HUES64 (cell line): ENCODE data around the gene TBL1XR1.
"Not testable (repeated sequence)": the region's sequence is repeated elsewhere in the genome, so short reads cannot be mapped to it uniquely, and the experiment has no call there.

Experiments used
- H3K27ac ChIP-seq: 2 replicates; pipeline ENCODE4 v1.7.0; 2013; ENCODE audit warnings: low read depth, low read length, inconsistent platforms
- H3K27me3 ChIP-seq: 2 replicates; pipeline ENCODE4 v1.6.1; 2013; ENCODE audit warnings: mild to moderate bottlenecking, low read length; ENCODE audit not compliant: insufficient read depth
- H3K36me3 ChIP-seq: 2 replicates; pipeline ENCODE4 v1.6.1; 2013; ENCODE audit warnings: mild to moderate bottlenecking, low read length; ENCODE audit not compliant: insufficient read depth
- H3K4me1 ChIP-seq: 2 replicates; pipeline ENCODE4 v1.6.1; 2013; ENCODE audit warnings: mild to moderate bottlenecking, low read length, moderate library complexity; ENCODE audit not compliant: insufficient read depth
- H3K4me3 ChIP-seq: 2 replicates; pipeline ENCODE4 v1.5.1; 2013; ENCODE audit warnings: mild to moderate bottlenecking, low read length, moderate library complexity
- H3K9ac ChIP-seq: 2 replicates; pipeline ENCODE4 v1.6.1; 2013; ENCODE audit warnings: mild to moderate bottlenecking, low read depth, low read length
- H3K9me3 ChIP-seq: 2 replicates; pipeline ENCODE4 v1.6.1; 2013; ENCODE audit warnings: low read depth, low read length; ENCODE audit not compliant: insufficient read depth
- WGBS: fragments of 150-250, 120-280 bp; methylation state at CpG from one replicate; pipeline ENCODE4 v1.1.7; 2013; ENCODE audit warnings: missing lambda C conversion rate; 5-methylcytosine and 5-hydroxymethylcytosine counted together

Gene TBL1XR1

GRCh38 chr3:177150970-177151627 lies 46.2 kb downstream of the TBL1XR1 start:
- H3K4me1 ChIP-seq = peaks cover 36% of the 10 kb centered on the region
- no peaks in the 10 kb centered on the region for H3K27me3 ChIP-seq

GRCh38 chr3:177150218-177150916 lies 46.9 kb downstream of the TBL1XR1 start:
- Histone ChIP-seq H3K9me3 (no peaks in the 10 kb centered on the region), H3K4me1 (peaks cover 40% of the 10 kb centered on the region), H3K36me3 (no peaks in the 10 kb centered on the region), H3K4me3 (no peak overlapping the region), H3K27ac (no peak overlapping the region), H3K27me3 (no peaks in the 10 kb centered on the region), H3K9ac (no peak overlapping the region)
- 91% methylated on average over 3 of the region's 3 CpGs for WGBS

More at GRCh38 chr3:177150970-177151627, 46.2 kb downstream of the TBL1XR1 start:
- H3K36me3 ChIP-seq = no peaks in the 10 kb centered on the region
- no peak overlapping the region for H3K4me3 ChIP-seq
- no peaks in the 10 kb centered on the region for H3K9me3 ChIP-seq
- 91% methylated on average over 6 of the region's 7 CpGs for WGBS
- H3K27ac ChIP-seq = no peak overlapping the region; the same call in 1 of the 2 replicates
- H3K9ac ChIP-seq = no peak overlapping the region

- Histone ChIP-seq H3K36me3 (no peaks in the 10 kb centered on the region), H3K27me3 (no peaks in the 10 kb centered on the region), H3K4me3 (no peak overlapping the region), H3K4me1 (peaks cover 36% of the 10 kb centered on the region), H3K9ac (no peak overlapping the region), H3K27ac (no peak overlapping the region), H3K9me3 (no peaks in the 10 kb centered on the region)
- WGBS = 94% methylated on average over 3 of the region's 3 CpGs
These were observed 48.2 kb downstream of the TBL1XR1 start for GRCh38 chr3:177149106-177149505.

- no CpG with 5 or more reads among the region's 1 CpG for WGBS
- no peaks in the 10 kb centered on the region for H3K36me3 ChIP-seq
- H3K9me3 ChIP-seq = no peaks in the 10 kb centered on the region
- no peak overlapping the region for H3K27ac ChIP-seq
- no peak overlapping the region for H3K9ac ChIP-seq
- H3K27me3 ChIP-seq = no peaks in the 10 kb centered on the region
- no peak overlapping the region for H3K4me3 ChIP-seq
- peaks cover 39% of the 10 kb centered on the region for H3K4me1 ChIP-seq
These were observed 49.5 kb downstream of the TBL1XR1 start for GRCh38 chr3:177147790-177148189.

- Histone ChIP-seq H3K4me1 (peaks cover 39% of the 10 kb centered on the region), H3K36me3 (no peaks in the 10 kb centered on the region), H3K4me3 (no peak overlapping the region), H3K27me3 (no peaks in the 10 kb centered on the region), H3K9ac (no peak overlapping the region), H3K27ac (no peak overlapping the region), H3K9me3 (no peaks in the 10 kb centered on the region)
- 93% methylated on average over 4 of the region's 4 CpGs for WGBS
These were observed 50.6 kb downstream of the TBL1XR1 start for GRCh38 chr3:177146646-177147045.

GRCh38 chr3:177145954-177146353 lies 51.3 kb downstream of the TBL1XR1 start:
- Histone ChIP-seq H3K4me1 (peaks cover 39% of the 10 kb centered on the region), H3K4me3 (no peak overlapping the region), H3K27me3 (no peaks in the 10 kb centered on the region), H3K36me3 (no peaks in the 10 kb centered on the region), H3K9me3 (no peaks in the 10 kb centered on the region), H3K27ac (no peak overlapping the region), H3K9ac (no peak overlapping the region)
- 87% methylated on average over 2 of the region's 2 CpGs for WGBS

- no peak overlapping the region for H3K4me3 ChIP-seq
- no peaks in the 10 kb centered on the region for H3K36me3 ChIP-seq
- no peak overlapping the region for H3K27ac ChIP-seq
- H3K4me1 ChIP-seq = peaks cover 36% of the 10 kb centered on the region
- 91% methylated on average over 1 of the region's 1 CpG for WGBS
- H3K27me3 ChIP-seq = no peaks in the 10 kb centered on the region
- H3K9ac ChIP-seq = no peak overlapping the region
- H3K9me3 ChIP-seq = no peaks in the 10 kb centered on the region
These were observed 51.9 kb downstream of the TBL1XR1 start for GRCh38 chr3:177145381-177145780.

- Histone ChIP-seq H3K4me1 (peaks cover 32% of the 10 kb centered on the region), H3K4me3 (no peak overlapping the region), H3K9me3 (no peaks in the 10 kb centered on the region), H3K27ac (no peak overlapping the region), H3K9ac (no peak overlapping the region), H3K27me3 (no peaks in the 10 kb centered on the region), H3K36me3 (no peaks in the 10 kb centered on the region)
- 85% methylated on average over 3 of the region's 3 CpGs for WGBS
These were observed 52.4 kb downstream of the TBL1XR1 start for GRCh38 chr3:177144922-177145321.

- WGBS = 90% methylated on average over 4 of the region's 6 CpGs
- Histone ChIP-seq H3K36me3 (no peaks in the 10 kb centered on the region), H3K4me1 (peaks cover 24% of the 10 kb centered on the region), H3K27me3 (no peaks in the 10 kb centered on the region), H3K9ac (no peak overlapping the region), H3K4me3 (no peak overlapping the region), H3K27ac (no peak overlapping the region), H3K9me3 (no peaks in the 10 kb centered on the region)
These were observed 55.2 kb downstream of the TBL1XR1 start for GRCh38 chr3:177141899-177142646.

GRCh38 chr3:177141471-177141870 lies 55.8 kb downstream of the TBL1XR1 start:
- Histone ChIP-seq H3K4me1 (peaks cover 20% of the 10 kb centered on the region), H3K4me3 (no peak overlapping the region), H3K27ac (no peak overlapping the region), H3K36me3 (no peaks in the 10 kb centered on the region), H3K9me3 (no peaks in the 10 kb centered on the region), H3K27me3 (no peaks in the 10 kb centered on the region), H3K9ac (no peak overlapping the region)
- WGBS = 90% methylated on average over 5 of the region's 6 CpGs

- H3K4me1 ChIP-seq, H3K9me3 ChIP-seq, H3K36me3 ChIP-seq, H3K27ac ChIP-seq, H3K27me3 ChIP-seq, H3K4me3 ChIP-seq, H3K9ac ChIP-seq: not testable (repeated sequence)
- 93% methylated on average over 9 of the region's 10 CpGs for WGBS
These were observed 58.1 kb downstream of the TBL1XR1 start for GRCh38 chr3:177139220-177139619.
